GM19452 (cell line): ENCODE measurements around the gene STAT4.
"Not testable (repeated sequence)": the region's sequence is repeated elsewhere in the genome, so short reads cannot be mapped to it uniquely, and the experiment has no call there.

Experiments
- ATAC-seq: cut with Tn5 transposase; IDR thresholded peaks from one replicate; pipeline ENCODE4 v1.9.1; 2021; ENCODE audit not compliant: unreplicated experiment

STAT4 gene

GRCh38 chr2:191001032-191001431 lies 149.8 kb downstream of the STAT4 start:
- ATAC-seq, result no peak

- no peak for ATAC-seq
These were observed 150.7 kb downstream of the STAT4 start for GRCh38 chr2:190999949-191000665.

- ATAC-seq, result no peak
These were observed 151.7 kb downstream of the STAT4 start for GRCh38 chr2:190999058-190999457.

GRCh38 chr2:190997526-190998113 lies 153.2 kb downstream of the STAT4 start:
- no peak for ATAC-seq

GRCh38 chr2:190996947-190997346 lies 153.8 kb downstream of the STAT4 start:
- ATAC-seq, result no peak

- no peak for ATAC-seq
These were observed 154.4 kb downstream of the STAT4 start for GRCh38 chr2:190996338-190996946.

DNA sequence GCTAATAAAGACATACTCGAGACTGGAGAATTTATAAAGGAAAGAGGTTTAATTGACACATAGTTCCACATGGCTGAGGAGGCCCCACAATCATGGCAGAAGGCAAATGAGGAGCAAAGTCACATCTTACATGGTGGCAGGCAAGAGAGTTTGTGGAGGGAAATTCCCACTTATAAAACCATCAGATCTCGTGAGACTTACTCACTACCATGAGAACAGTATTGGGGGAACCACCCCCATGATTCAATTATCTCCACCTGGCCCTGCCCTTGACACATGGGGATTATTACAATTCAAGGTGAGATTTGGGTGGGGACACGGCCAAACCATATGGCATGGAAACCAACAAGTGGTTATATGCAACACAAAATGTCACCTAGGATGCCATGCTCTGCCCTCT lies 155.5 kb downstream of the STAT4 start:
- not testable (repeated sequence) for ATAC-seq

- ATAC-seq, result no peak
These were observed 156.6 kb downstream of the STAT4 start for GRCh38 chr2:190994148-190994547.

DNA sequence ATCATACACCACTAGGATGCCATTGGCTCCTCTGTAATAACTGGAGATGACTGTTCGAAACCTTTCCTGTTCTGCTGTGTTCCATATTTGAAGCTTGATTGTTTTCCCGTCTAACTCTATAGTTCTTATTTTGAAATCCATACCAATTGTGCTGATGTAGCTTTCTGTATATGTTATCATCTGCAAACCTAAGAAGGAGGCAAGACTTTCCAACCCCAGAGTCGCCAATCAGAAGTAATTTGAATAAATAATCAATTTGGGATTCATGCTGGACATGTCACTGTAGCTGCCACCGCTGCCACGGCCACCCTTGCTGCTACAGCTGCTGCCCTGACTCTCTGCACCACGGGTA lies 157.5 kb downstream of the STAT4 start:
- ATAC-seq, result no peak

GRCh38 chr2:190990132-190990531 lies 160.7 kb downstream of the STAT4 start:
- no peak for ATAC-seq

DNA sequence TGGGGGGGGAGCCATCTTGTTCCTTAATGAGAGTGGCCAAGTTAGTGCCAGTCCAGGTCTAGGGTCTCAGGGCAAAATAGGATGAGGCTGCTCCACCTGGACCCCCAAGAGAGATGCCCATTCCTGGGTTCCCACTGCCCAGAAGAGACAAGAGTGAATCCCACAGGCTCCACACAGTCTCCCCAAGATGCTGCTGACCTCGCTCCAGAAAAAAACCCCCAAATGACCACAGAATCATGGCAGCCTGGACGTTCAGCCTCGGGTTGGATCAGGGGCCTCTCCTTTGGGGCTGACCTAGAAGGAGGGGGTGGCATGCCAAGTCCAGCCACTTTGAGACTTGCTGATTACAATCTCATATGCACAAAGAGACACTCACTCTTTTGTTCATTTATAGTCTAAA lies 161.9 kb downstream of the STAT4 start:
- ATAC-seq, result no peak

GRCh38 chr2:190987938-190988337 lies 162.9 kb downstream of the STAT4 start:
- no peak for ATAC-seq

- no peak for ATAC-seq
These were observed 163.7 kb downstream of the STAT4 start for GRCh38 chr2:190987116-190987515.

- ATAC-seq, result no peak
These were observed 164.4 kb downstream of the STAT4 start for GRCh38 chr2:190986221-190986953.

GRCh38 chr2:190984595-190984994 lies 166.2 kb downstream of the STAT4 start:
- ATAC-seq, result no peak

DNA sequence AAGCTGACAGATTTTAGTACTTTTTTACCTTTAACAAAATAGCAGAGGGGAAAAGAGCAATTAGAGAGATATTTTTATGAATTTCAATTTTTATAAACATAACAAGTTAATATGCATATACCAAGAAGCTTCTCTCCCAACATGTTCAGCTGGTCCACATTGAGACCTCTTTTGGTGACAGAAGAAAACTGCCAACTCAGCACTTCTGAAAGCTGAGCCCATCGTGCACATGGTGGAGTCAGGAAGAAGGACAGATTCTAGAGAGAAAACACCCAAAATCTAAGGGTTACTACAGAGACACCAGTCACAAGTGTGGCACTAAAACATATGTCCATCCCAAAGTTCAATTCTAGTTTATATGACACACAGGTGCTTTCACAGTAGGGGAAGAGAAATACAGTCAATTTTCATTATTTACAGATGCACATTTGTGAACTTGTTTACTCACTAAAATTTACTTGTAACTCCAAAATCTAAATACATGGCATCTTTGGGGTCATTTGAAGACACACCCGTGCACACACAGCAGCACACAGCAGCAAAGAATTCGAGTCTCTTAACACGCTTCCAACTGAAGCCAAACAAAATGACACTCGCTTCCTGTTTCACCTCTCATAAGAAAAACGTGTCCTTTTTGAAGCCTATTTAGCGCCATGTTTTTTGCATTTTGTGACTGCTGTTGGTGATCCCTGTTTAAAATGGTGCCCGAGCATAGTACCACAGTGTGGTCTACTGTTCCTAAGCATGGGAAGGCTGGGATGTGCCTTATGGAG lies 168.3 kb downstream of the STAT4 start:
- no peak for ATAC-seq

DNA sequence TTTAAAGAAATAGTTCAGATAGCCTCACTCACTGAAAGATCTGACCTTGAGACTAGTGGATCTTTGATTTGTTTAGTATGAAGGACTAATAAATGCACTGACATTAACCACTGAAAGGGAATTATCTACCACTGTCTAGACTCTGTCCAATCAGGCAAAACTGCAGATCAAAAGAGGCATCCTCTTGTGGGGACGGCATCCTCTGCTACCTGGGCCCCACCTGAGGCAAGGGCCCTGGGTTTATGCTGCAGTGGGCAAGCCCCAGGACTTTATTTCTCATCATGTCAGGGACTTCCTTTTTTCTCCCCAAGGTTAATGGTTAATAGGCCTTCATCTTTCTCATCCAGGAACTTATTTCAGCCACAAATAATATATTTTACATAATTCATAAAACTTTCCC lies 169.1 kb downstream of the STAT4 start:
- ATAC-seq, result no peak

DNA sequence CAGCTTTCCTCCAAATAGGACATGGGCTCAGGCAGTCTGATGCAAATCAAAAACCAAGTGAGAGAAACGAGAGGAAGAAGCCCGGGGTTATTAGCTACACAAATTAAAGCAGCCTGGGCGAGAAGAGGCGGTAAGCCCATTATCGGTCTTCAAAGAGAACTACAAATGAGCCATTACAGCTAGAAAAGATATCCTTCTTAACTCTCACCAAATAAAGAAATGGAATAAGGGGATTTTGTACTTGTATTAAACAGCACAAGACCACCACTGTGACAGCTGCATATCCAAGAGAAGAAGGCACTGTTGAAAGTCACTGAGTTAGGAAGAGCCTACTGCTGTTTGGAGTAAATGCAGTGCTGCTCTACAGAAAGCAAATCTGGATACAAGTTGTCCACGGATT lies 169.5 kb downstream of the STAT4 start:
- no peak for ATAC-seq

DNA sequence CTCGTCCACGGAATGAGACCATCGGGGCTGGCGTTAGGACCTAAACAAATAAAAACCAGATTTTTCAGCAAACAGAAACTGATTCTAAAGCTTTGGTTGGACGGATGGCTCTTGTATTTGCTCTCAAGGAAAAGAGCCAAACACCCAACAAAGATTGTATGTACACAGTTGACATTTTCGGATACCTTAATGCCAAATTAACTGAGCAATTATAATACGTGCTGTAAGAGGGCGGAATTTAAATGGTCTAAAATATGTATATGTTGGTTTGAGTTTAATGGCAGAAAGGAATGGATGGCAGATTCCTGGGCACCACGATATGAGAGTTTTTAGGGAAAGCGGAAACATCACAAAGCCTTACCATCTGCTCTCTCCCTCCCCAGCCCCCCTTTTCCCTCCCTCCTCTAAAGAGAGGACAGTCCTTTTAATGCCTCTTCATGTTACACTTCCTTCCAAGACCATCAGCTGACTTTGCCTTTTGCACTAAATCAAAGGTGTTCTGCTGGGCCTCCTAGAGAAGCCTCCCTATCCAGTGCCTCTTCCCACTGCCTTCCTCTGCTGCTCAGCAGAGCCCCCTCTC lies 170.1 kb downstream of the STAT4 start:
- no peak for ATAC-seq

DNA sequence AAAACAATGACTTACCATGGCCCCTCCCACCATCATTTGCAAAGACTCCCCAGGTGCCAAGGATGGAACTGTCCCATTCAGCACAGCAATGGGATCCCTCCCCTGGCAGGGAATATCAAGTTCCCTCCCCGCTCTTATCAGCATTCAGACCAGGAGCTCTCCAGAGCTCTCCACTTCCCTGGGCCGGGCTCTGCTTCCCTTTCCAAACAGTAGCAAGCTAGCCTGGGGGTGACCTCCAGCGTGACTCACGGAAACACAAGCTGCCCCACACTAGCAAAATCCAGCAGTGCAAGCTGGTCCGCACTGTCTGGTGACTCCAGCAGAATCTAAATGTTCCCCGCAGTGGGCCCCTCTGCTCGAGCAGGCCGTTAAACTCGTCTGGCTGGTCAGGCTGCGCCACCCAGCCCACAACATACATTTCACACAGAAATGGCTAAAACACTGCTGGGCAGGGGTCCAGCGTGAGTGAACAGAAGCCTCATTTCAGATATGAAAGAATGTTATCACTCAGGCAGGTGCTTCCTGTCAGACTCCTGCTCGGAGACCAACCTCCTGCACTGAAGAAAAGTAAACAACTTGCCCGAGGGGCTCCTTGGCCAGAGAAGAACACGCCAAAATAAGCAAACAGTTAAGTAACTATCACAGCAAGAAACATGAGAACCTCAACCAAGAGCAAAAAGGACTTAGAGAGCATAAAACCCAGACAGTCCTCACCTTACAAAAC lies 170.7 kb downstream of the STAT4 start:
- ATAC-seq, result no peak
